Sigmoid colon (tissue), 7 donors: Measurements from ENCODE around the gene GPX1. TPM values are rescaled to one million over a fixed set of nuclear protein-coding genes. Genes with fewer than 3 reads are reported as not detected.

Source experiments
- DNase-seq: peaks from one replicate; pipeline ENCODE4 v3.0.0-alpha.2; 2019
- H3K27ac ChIP-seq, 4 donors: fragments of 200-600 bp; sonication (generic); one replicate each; pipeline ENCODE4 v1.5.1; 2016 to 2019; ENCODE audit warnings: mild to moderate bottlenecking in 1 of 4
- H3K27me3 ChIP-seq, 3 donors: fragments of 200-600 bp; sonication (generic); one replicate each; pipeline ENCODE4 v1.5.1; 2019; ENCODE audit warnings: mild to moderate bottlenecking in 1 of 3
- H3K36me3 ChIP-seq, 4 donors: fragments of 200-600 bp; sonication (generic); one replicate each; pipeline ENCODE4 v1.5.1; 2016 to 2019
- H3K4me1 ChIP-seq, 4 donors: fragments of 200-600 bp; sonication (generic); one replicate each; pipeline ENCODE4 v1.5.1; 2017 to 2019
- H3K4me3 ChIP-seq, 4 donors: fragments of 200-600 bp; sonication (generic); one replicate each; pipeline ENCODE4 v1.5.1; 2017 to 2019; ENCODE audit warnings: mild to moderate bottlenecking in 2 of 4, moderate library complexity in 1 of 4
- H3K9me3 ChIP-seq, 4 donors: fragments of 200-600 bp in 3 of 4; sonication (generic) in 3 of 4; one replicate each; pipeline versions ENCODE4 v1.5.1 to v1.6.1; 2013 to 2019
- EP300 ChIP-seq, 4 donors: sonication (generic); formaldehyde crosslinking; IDR thresholded peaks; one replicate each; pipeline ENCODE4 v1.6.1; 2017; ENCODE audit warnings: antibody characterized with exemption in 4 of 4
- POLR2A ChIP-seq, 2 donors: fragments of 450-650 bp; IDR thresholded peaks; one replicate each; pipeline ENCODE4 v1.6.1; 2016; ENCODE audit warnings: antibody characterized with exemption in 2 of 2, mild to moderate bottlenecking in 2 of 2, moderate library complexity in 2 of 2
- POLR2AphosphoS5 ChIP-seq, 4 donors: sonication (generic); formaldehyde crosslinking; IDR thresholded peaks; one replicate each; pipeline ENCODE4 v1.6.1; 2017; ENCODE audit warnings: antibody characterized with exemption in 4 of 4
- WGBS, 2 donors: extraction: QIAGEN DNeasy Blood & Tissue Kit; methylation state at CpG; one replicate each; pipeline ENCODE4 v1.1.7; 2013; 5-methylcytosine and 5-hydroxymethylcytosine counted together
- intact Hi-C: fragments of 100-400 bp; cut with DNase I; formaldehyde crosslinking; loops from one replicate; pipeline ENCODE4 v1.15.1; 2023
- polyA plus RNA-seq, 3 donors: library from polyadenylated mRNA; stranded (reverse); fragments of 200-250 nt; gene quantifications; one replicate each; pipeline ENCODE4 v1.2.3, GENCODE V29; 2013
- total RNA-seq, 4 donors: library from RNA; depleted of rRNA; stranded (reverse); fragments of >200 nt; gene quantifications; one replicate each; pipeline ENCODE4 v1.1.0, GENCODE V29; 2016
- TF ChIP-seq, protein P1 (sequence below), 4 experiments: fragments of 450-650 bp in 3 of 4; fragments of 200-600 bp in 1 of 4; IDR thresholded peaks; one replicate each; pipeline ENCODE4 v1.5.1; 2016 to 2019; ENCODE audit warnings: antibody characterized with exemption in 4 of 4, mild to moderate bottlenecking in 3 of 4, moderate library complexity in 2 of 4
- donor health status: healthy with polysubstance abuse.
- donor health status: Bipolar disorder and iron deficiency.
- donor health status: healthy.

Gene GPX1
- total and polyA plus RNA-seq, 7 donors, result 164 to 380 (median 331) TPM

DNA sequence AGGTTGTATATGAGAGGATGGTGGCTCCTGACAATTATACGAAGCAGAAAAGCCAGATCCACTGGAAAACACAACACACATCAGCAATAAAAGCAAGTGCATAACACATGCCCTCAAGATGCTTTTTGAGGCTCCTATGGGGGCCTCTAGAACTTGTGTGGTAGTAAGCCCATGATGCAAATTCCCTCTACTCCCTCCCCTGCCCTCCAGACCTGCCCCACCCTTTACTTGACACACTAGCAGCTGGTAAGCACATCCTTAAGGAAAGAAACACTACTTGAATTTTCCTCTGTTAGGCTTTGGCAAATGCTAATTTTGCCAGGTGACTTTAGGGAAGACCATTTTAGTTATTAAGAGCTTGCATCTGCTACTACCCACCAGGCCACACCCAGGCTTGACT lies 47.5 kb downstream of the GPX1 start:
- no peaks in the 10 kb centered on the region for H3K27me3 ChIP-seq
- peaks cover 0 to 96% (median 33%) of the 10 kb centered on the region in 4 donors for H3K36me3 ChIP-seq
- no peaks in the 10 kb centered on the region for H3K4me1 ChIP-seq
- DNase-seq, result no peak
- TF ChIP-seq POLR2A (IDR thresholded peaks at IDR 0.05) (no peak), EP300 (IDR thresholded peaks at IDR 0.05) (no peak), POLR2AphosphoS5 (IDR thresholded peaks at IDR 0.05) (no peak)
- TF ChIP-seq, protein P1, sequence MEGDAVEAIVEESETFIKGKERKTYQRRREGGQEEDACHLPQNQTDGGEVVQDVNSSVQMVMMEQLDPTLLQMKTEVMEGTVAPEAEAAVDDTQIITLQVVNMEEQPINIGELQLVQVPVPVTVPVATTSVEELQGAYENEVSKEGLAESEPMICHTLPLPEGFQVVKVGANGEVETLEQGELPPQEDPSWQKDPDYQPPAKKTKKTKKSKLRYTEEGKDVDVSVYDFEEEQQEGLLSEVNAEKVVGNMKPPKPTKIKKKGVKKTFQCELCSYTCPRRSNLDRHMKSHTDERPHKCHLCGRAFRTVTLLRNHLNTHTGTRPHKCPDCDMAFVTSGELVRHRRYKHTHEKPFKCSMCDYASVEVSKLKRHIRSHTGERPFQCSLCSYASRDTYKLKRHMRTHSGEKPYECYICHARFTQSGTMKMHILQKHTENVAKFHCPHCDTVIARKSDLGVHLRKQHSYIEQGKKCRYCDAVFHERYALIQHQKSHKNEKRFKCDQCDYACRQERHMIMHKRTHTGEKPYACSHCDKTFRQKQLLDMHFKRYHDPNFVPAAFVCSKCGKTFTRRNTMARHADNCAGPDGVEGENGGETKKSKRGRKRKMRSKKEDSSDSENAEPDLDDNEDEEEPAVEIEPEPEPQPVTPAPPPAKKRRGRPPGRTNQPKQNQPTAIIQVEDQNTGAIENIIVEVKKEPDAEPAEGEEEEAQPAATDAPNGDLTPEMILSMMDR (IDR thresholded peaks at IDR 0.05), result no peak
- no peaks in the 10 kb centered on the region for H3K9me3 ChIP-seq
- intact Hi-C loops, result no loop called here
- 98 to 100% methylated on average over 1 of the region's 1 CpG for WGBS, 2 donors
- H3K4me3 ChIP-seq, result no peak overlapping the region
- no peak overlapping the region for H3K27ac ChIP-seq

Other genes starting within 250 kb of the GPX1 start
- 10 to 100 TPM; 48.2 to 98.4 (median 55.7) TPM for gene USP19, start 237.5 kb downstream of the GPX1 start, total RNA-seq
- 10 to 100 TPM; 22.2 to 33.8 (median 27.3) TPM for gene USP19, start 237.5 kb downstream of the GPX1 start, polyA plus RNA-seq
- 100 to 1,000 TPM; 252 to 612 (median 330) TPM for gene LAMB2, start 225.3 kb downstream of the GPX1 start, total RNA-seq
- gene LAMB2, start 225.3 kb downstream of the GPX1 start, polyA plus RNA-seq, result 10 to 100 TPM; 10.2 to 85.0 (median 26.6) TPM
- gene CCDC71, start 192.0 kb downstream of the GPX1 start, total RNA-seq, result 10 to 100 TPM; 12.5 to 27.3 (median 16.4) TPM
- gene CCDC71, start 192.0 kb downstream of the GPX1 start, polyA plus RNA-seq, result 10 to 100 TPM; 13.4 to 23.0 (median 15.6) TPM
- 100 to 1,000 TPM in 2 of 4 donors, 10 to 100 TPM in 2; 95.3 to 134 (median 98.0) TPM for gene KLHDC8B, start 186.8 kb downstream of the GPX1 start, total RNA-seq
- gene KLHDC8B, start 186.8 kb downstream of the GPX1 start, polyA plus RNA-seq, result 10 to 100 TPM; 11.3 to 27.6 (median 16.1) TPM
- gene C3orf62, start 81.1 kb downstream of the GPX1 start, total RNA-seq, result 10 to 100 TPM in 1 of 4 donors, 1 to 10 TPM in 3; 2.5 to 19.4 (median 4.5) TPM
- 1 to 10 TPM; 1.2 to 7.5 (median 1.8) TPM for gene C3orf62, start 81.1 kb downstream of the GPX1 start, polyA plus RNA-seq
- 10 to 100 TPM; 16.3 to 28.2 (median 20.5) TPM for gene USP4, start 18.3 kb downstream of the GPX1 start, total RNA-seq
- 10 to 100 TPM; 19.0 to 31.9 (median 22.2) TPM for gene USP4, start 18.3 kb downstream of the GPX1 start, polyA plus RNA-seq
- 100 to 1,000 TPM; 369 to 440 (median 416) TPM for gene RHOA, start 53.6 kb upstream of the GPX1 start, total RNA-seq
- 100 to 1,000 TPM; 384 to 516 (median 451) TPM for gene RHOA, start 53.6 kb upstream of the GPX1 start, polyA plus RNA-seq
- 10 to 100 TPM; 15.1 to 25.0 (median 16.5) TPM for gene TCTA, start 54.1 kb upstream of the GPX1 start, total RNA-seq
- gene TCTA, start 54.1 kb upstream of the GPX1 start, polyA plus RNA-seq, result 10 to 100 TPM; 35.1 to 47.6 (median 40.2) TPM
- gene AMT, start 64.1 kb upstream of the GPX1 start, total RNA-seq, result 10 to 100 TPM in 1 of 4 donors, 1 to 10 TPM in 3; 3.1 to 16.1 (median 4.6) TPM
- 10 to 100 TPM; 11.5 to 12.0 (median 11.8) TPM for gene AMT, start 64.1 kb upstream of the GPX1 start, polyA plus RNA-seq
- gene NICN1, start 71.0 kb upstream of the GPX1 start, total RNA-seq, result 1 to 10 TPM; 2.5 to 9.7 (median 4.5) TPM
- 10 to 100 TPM in 1 of 3 donors, 1 to 10 TPM in 2; 3.6 to 11.6 (median 5.1) TPM for gene NICN1, start 71.0 kb upstream of the GPX1 start, polyA plus RNA-seq
- gene DAG1, start 111.9 kb upstream of the GPX1 start, total RNA-seq, result 10 to 100 TPM; 42.8 to 73.4 (median 66.5) TPM
- gene DAG1, start 111.9 kb upstream of the GPX1 start, polyA plus RNA-seq, result 10 to 100 TPM in 1 of 3 donors, 1 to 10 TPM in 2; 4.2 to 42.7 (median 7.4) TPM
- under 1 TPM; 0.55 to 0.81 (median 0.69) TPM for gene BSN, start 196.1 kb upstream of the GPX1 start, total RNA-seq
- gene BSN, start 196.1 kb upstream of the GPX1 start, polyA plus RNA-seq, result under 1 TPM in 2 of 3 donors, not detected in 1; under 0.01 to 0.35 TPM